Measurements from ENCODE around the gene MYBPC2.

Gene MYBPC2

GRCh38 chr19:50482271-50482855 lies 49.7 kb downstream of the MYBPC2 start:
- DNase-seq, result no peak

- DNase-seq, result no peak
Measured at GRCh38 chr19:50482916-50483315, 50.2 kb downstream of the MYBPC2 start.

GRCh38 chr19:50485284-50485955 lies 52.7 kb downstream of the MYBPC2 start:
- no peak for DNase-seq

GRCh38 chr19:50486823-50487515 lies 54.3 kb downstream of the MYBPC2 start:
- no peak for DNase-seq

- DNase-seq, result no peak
Measured at GRCh38 chr19:50488389-50489194, 55.9 kb downstream of the MYBPC2 start.

GRCh38 chr19:50489461-50490011 lies 56.8 kb downstream of the MYBPC2 start:
- DNase-seq, result no peak

GRCh38 chr19:50490411-50490811 lies 57.7 kb downstream of the MYBPC2 start:
- DNase-seq, result no peak

GRCh38 chr19:50490991-50491472 lies 58.3 kb downstream of the MYBPC2 start:
- no peak for DNase-seq

GRCh38 chr19:50492303-50493052 lies 59.8 kb downstream of the MYBPC2 start:
- DNase-seq, result no peak

- DNase-seq, result no peak
Measured at GRCh38 chr19:50493171-50493570, 60.5 kb downstream of the MYBPC2 start.

- DNase-seq, result no peak
Measured at GRCh38 chr19:50494186-50495019, 61.7 kb downstream of the MYBPC2 start.

GRCh38 chr19:50495020-50495531 lies 62.4 kb downstream of the MYBPC2 start:
- no peak for DNase-seq

GRCh38 chr19:50496189-50497021 lies 63.7 kb downstream of the MYBPC2 start:
- DNase-seq, result no peak

GRCh38 chr19:50497022-50497405 lies 64.3 kb downstream of the MYBPC2 start:
- no peak for DNase-seq

GRCh38 chr19:50498219-50499056 lies 65.7 kb downstream of the MYBPC2 start:
- DNase-seq, result no peak

GRCh38 chr19:50500060-50500752 lies 67.5 kb downstream of the MYBPC2 start:
- DNase-seq, result no peak

GRCh38 chr19:50500753-50501151 lies 68.1 kb downstream of the MYBPC2 start:
- no peak for DNase-seq

- no peak for DNase-seq
Measured at GRCh38 chr19:50501186-50501567, 68.5 kb downstream of the MYBPC2 start.

All from amniotic stem cell (primary cell).